ENCODE results near the gene SPAAR. TPM values are rescaled to one million over a fixed set of nuclear protein-coding genes. Genes with fewer than 3 reads are reported as not detected.

Gene SPAAR
- polyA plus RNA-seq, 1 experiment: 0.17 TPM

GRCh38 chr9:35958104-35958837, 49.0 kb downstream of the SPAAR start, which contains the start of gene OR2S2:
Gene OR2S2 (minus strand): TSS chr9:35958154. CDS start chr9:35958098, 56 bp downstream.
- Histone ChIP-seq H3K27me3 (ENCODE audit: control insufficient read depth, insufficient read depth, low read length) (no peaks in the 10 kb centered on the region), H3K4me3 (ENCODE audit: low read depth, low read length) (no peak within 1 kb of the TSS), H3K9me3 (ENCODE audit: control insufficient read depth, insufficient read depth, low read length) (no peaks in the 10 kb centered on the region), H3K27ac (ENCODE audit: low read depth, low read length) (no peak within 1 kb of the TSS)
- CTCF ChIA-PET: interaction anchor here (1.3 to 4.0 kb wide), 5 partner anchors 13 to 76 kb away, joined by 3 to 61 read pairs (median 10); no protein-coding TSS in a partner anchor
- no peak for TF ChIP-seq CTCF (IDR thresholded peaks at IDR 0.05; ENCODE audit: low read depth, low read length)
- no peak for DNase-seq (ENCODE audit: low read depth, low spot score)
- POLR2A ChIA-PET: no interaction called here

- H3K4me3 ChIP-seq (ENCODE audit: low read depth, low read length): no peak overlapping the region
- CTCF ChIA-PET: interaction anchor here (1.0 to 4.9 kb wide), 7 partner anchors 14 to 230 kb away, joined by 3 to 33 read pairs (median 5); partner anchors contain the start of gene CLTA
- no peaks in the 10 kb centered on the region for H3K9me3 ChIP-seq (ENCODE audit: control insufficient read depth, insufficient read depth, low read length)
- POLR2A ChIA-PET: interaction anchor here (0.6 to 2.5 kb wide), 8 partner anchors 29 to 441 kb away, joined by 3 to 7 read pairs (median 4); no protein-coding TSS in a partner anchor
- H3K27me3 ChIP-seq (ENCODE audit: control insufficient read depth, insufficient read depth, low read length): no peaks in the 10 kb centered on the region
- TF ChIP-seq CTCF (IDR thresholded peaks at IDR 0.05; ENCODE audit: low read depth, low read length): no peak
- DNase-seq (ENCODE audit: low read depth, low spot score): peak; percentile 78
- peak overlapping the region; percentile 83 for H3K27ac ChIP-seq (ENCODE audit: low read depth, low read length)
These were observed 50.9 kb downstream of the SPAAR start for GRCh38 chr9:35960039-35960655.

Other genes starting within 250 kb of the SPAAR start
- 1.1 and 1.2 TPM in 2 replicates for gene ARHGEF39, start 244.3 kb upstream of the SPAAR start, polyA plus RNA-seq (2011; rRNA removed)
- 1.2 and 1.3 TPM in 2 replicates for gene CA9, start 235.6 kb upstream of the SPAAR start, polyA plus RNA-seq (2011; rRNA removed)
- gene TPM2, start 219.6 kb upstream of the SPAAR start, polyA plus RNA-seq (2011; rRNA removed): 1,535 and 1,633 TPM in 2 replicates
- 165 and 224 TPM in 2 replicates for gene TLN1, start 177.3 kb upstream of the SPAAR start, polyA plus RNA-seq (2011; rRNA removed)
- gene CREB3, start 176.8 kb upstream of the SPAAR start, polyA plus RNA-seq (2011; rRNA removed): 51.1 and 58.1 TPM in 2 replicates
- gene GBA2, start 160.3 kb upstream of the SPAAR start, polyA plus RNA-seq (2011; rRNA removed): 32.9 and 34.7 TPM in 2 replicates
- 20.2 and 20.7 TPM in 2 replicates for gene RGP1, start 160.2 kb upstream of the SPAAR start, polyA plus RNA-seq (2011; rRNA removed)
- not detected in 2 replicates for gene MSMP, start 155.2 kb upstream of the SPAAR start, polyA plus RNA-seq (2011; rRNA removed)
- 31.9 and 44.6 TPM in 2 replicates for gene NPR2, start 117.9 kb upstream of the SPAAR start, polyA plus RNA-seq (2011; rRNA removed)
- gene SPAG8, start 97.2 kb upstream of the SPAAR start, polyA plus RNA-seq (2011; rRNA removed): 0.56 and 0.58 TPM in 2 replicates
- gene HINT2, start 94.4 kb upstream of the SPAAR start, polyA plus RNA-seq (2011; rRNA removed): 17.5 and 18.5 TPM in 2 replicates
- not detected in 2 replicates for gene FAM221B, start 80.8 kb upstream of the SPAAR start, polyA plus RNA-seq (2011; rRNA removed)
- gene TMEM8B, start 80.3 kb upstream of the SPAAR start, polyA plus RNA-seq (2011; rRNA removed): 3.3 and 4.7 TPM in 2 replicates
- gene OR13J1, start 39.1 kb upstream of the SPAAR start, polyA plus RNA-seq (2011; rRNA removed): not detected in 2 replicates
- 2.7 and 3.0 TPM in 2 replicates for gene HRCT1, start 3.3 kb upstream of the SPAAR start, polyA plus RNA-seq (2011; rRNA removed)
- 0.46 and 1.1 TPM in 2 replicates for gene OR2S2, start 48.7 kb downstream of the SPAAR start, polyA plus RNA-seq (2011; rRNA removed)
- 103 and 112 TPM in 2 replicates for gene RECK, start 127.4 kb downstream of the SPAAR start, polyA plus RNA-seq (2011; rRNA removed)
- 108 and 115 TPM in 2 replicates for gene GLIPR2, start 227.2 kb downstream of the SPAAR start, polyA plus RNA-seq (2011; rRNA removed)

Data from AG04450 (cell line).